Activated CD8-positive, alpha-beta T cell treated with anti-CD3 and anti-CD28 coated beads, Interleukin-2, amount 10 ng/mL, durations not matched to agents 7 days and 5 days (primary cell): ENCODE measurements around the gene NSMCE1. TPM values are rescaled to one million over a fixed set of nuclear protein-coding genes. Genes with fewer than 3 reads are reported as not detected.

ENCODE experiments used
- ATAC-seq: fragments of 150-1000 bp; cut with Tn5 transposase; one replicate; pipeline ENCODE4 v1.10.0; 2021; ENCODE audit warnings: moderate library complexity
- CTCF ChIA-PET: fragments of 350-600 bp; sonication (Branson Sonifier 250); formaldehyde crosslinking; loops from one replicate; lab custom pipeline; 2021; ENCODE audit warnings: antibody characterized with exemption; lab: Charles Lee
- POLR2A ChIA-PET: fragments of 350-600 bp; sonication (Branson Sonifier 250); formaldehyde crosslinking; loops from one replicate; lab custom pipeline; 2021; ENCODE audit warnings: antibody characterized with exemption; lab: Charles Lee
- DNase-seq: peaks from one replicate; pipeline ENCODE4 v3.0.0-alpha.2; 2020
- H3K27ac Mint-ChIP-seq: one replicate; pipeline ENCODE4 v1.8.0; 2021; ENCODE audit warnings: mild to moderate bottlenecking, mixed read lengths
- H3K27me3 Mint-ChIP-seq: one replicate; pipeline ENCODE4 v1.8.0; 2021; ENCODE audit warnings: low read depth, mixed read lengths
- H3K36me3 Mint-ChIP-seq: one replicate; pipeline ENCODE4 v1.8.0; 2021; ENCODE audit warnings: low read depth, mixed read lengths
- H3K4me1 Mint-ChIP-seq: one replicate; pipeline ENCODE4 v1.8.0; 2021; ENCODE audit warnings: low read depth, mixed read lengths
- H3K4me3 Mint-ChIP-seq: one replicate; pipeline ENCODE4 v1.8.0; 2021; ENCODE audit warnings: mild to moderate bottlenecking, mixed read lengths
- H3K9me3 Mint-ChIP-seq: one replicate; pipeline ENCODE4 v1.8.0; 2022; ENCODE audit warnings: mixed read lengths; ENCODE audit not compliant: insufficient read depth
- total RNA-seq, 2 experiments: library from RNA; stranded (reverse); gene quantifications; one replicate each; pipeline ENCODE4 v1.2.3, GENCODE V29; 2021

Gene NSMCE1
- total RNA-seq, 2 experiments from 2014 or later, result 87.3 to 94.9 TPM

GRCh38 chr16:27312580-27313421, 44.2 kb upstream of the NSMCE1 start:
- H3K27ac Mint-ChIP-seq, result peak overlapping the region; percentile 92
- ChIA-PET CTCF (interaction anchor here (0.9 to 1.3 kb wide), 2 partner anchors 27 to 78 kb away, joined by 3 to 8 read pairs; no protein-coding TSS in a partner anchor), POLR2A (interaction anchor here (0.6 to 1.5 kb wide), 6 partner anchors 9 to 76 kb away, joined by 3 to 6 read pairs (median 4); no protein-coding TSS in a partner anchor)
- DNase-seq (no peak), ATAC-seq (no peak)
- H3K4me1 Mint-ChIP-seq, result peaks cover 41% of the 10 kb centered on the region
- no peaks in the 10 kb centered on the region for H3K9me3 Mint-ChIP-seq
- H3K36me3 Mint-ChIP-seq, result peaks cover 34% of the 10 kb centered on the region
- H3K27me3 Mint-ChIP-seq, result peaks cover 2% of the 10 kb centered on the region
- H3K4me3 Mint-ChIP-seq, result peak overlapping the region; percentile 86

- DNase-seq (no peak), ATAC-seq (no peak)
- POLR2A ChIA-PET, result interaction anchor here (1.0 to 1.5 kb wide), 4 partner anchors 8 to 74 kb away, joined by 3 to 6 read pairs (median 4); no protein-coding TSS in a partner anchor
- peaks cover 2% of the 10 kb centered on the region for H3K27me3 Mint-ChIP-seq
- H3K9me3 Mint-ChIP-seq, result no peaks in the 10 kb centered on the region
- peaks cover 26% of the 10 kb centered on the region for H3K36me3 Mint-ChIP-seq
- no peak overlapping the region for H3K4me3 Mint-ChIP-seq
- CTCF ChIA-PET, result interaction anchor here (1.6 kb wide), 1 partner anchor 89 kb away, joined by 3 read pairs; no protein-coding TSS in a partner anchor
- H3K27ac Mint-ChIP-seq, result no peak overlapping the region
- H3K4me1 Mint-ChIP-seq, result peaks cover 32% of the 10 kb centered on the region
Measured at GRCh38 chr16:27311897-27312303, 43.3 kb upstream of the NSMCE1 start.

GRCh38 chr16:27311448-27311830, 42.9 kb upstream of the NSMCE1 start:
- peaks cover 25% of the 10 kb centered on the region for H3K36me3 Mint-ChIP-seq
- ChIA-PET CTCF (interaction anchor here (1.6 kb wide), 1 partner anchor 89 kb away, joined by 3 read pairs; no protein-coding TSS in a partner anchor), POLR2A (interaction anchor here (1.0 to 1.5 kb wide), 2 partner anchors 34 to 73 kb away, joined by 3 to 4 read pairs; no protein-coding TSS in a partner anchor)
- ATAC-seq (no peak), DNase-seq (no peak)
- H3K4me3 Mint-ChIP-seq, result no peak overlapping the region
- peaks cover 27% of the 10 kb centered on the region for H3K4me1 Mint-ChIP-seq
- peaks cover 2% of the 10 kb centered on the region for H3K27me3 Mint-ChIP-seq
- H3K27ac Mint-ChIP-seq, result no peak overlapping the region
- no peaks in the 10 kb centered on the region for H3K9me3 Mint-ChIP-seq

GRCh38 chr16:27310576-27311447, 42.2 kb upstream of the NSMCE1 start:
- Mint-ChIP-seq H3K27me3 (peaks cover 2% of the 10 kb centered on the region), H3K36me3 (peaks cover 19% of the 10 kb centered on the region), H3K4me3 (no peak overlapping the region), H3K27ac (no peak overlapping the region), H3K4me1 (peaks cover 21% of the 10 kb centered on the region), H3K9me3 (no peaks in the 10 kb centered on the region)
- CTCF ChIA-PET, result interaction anchor here (1.3 to 1.6 kb wide), 2 partner anchors 12 to 90 kb away, joined by 3 read pairs; no protein-coding TSS in a partner anchor
- POLR2A ChIA-PET, result interaction anchor here (1.0 kb wide), 1 partner anchor 73 kb away, joined by 3 read pairs; no protein-coding TSS in a partner anchor
- DNase-seq (no peak), ATAC-seq (no peak)

- no peaks in the 10 kb centered on the region for H3K9me3 Mint-ChIP-seq
- ATAC-seq, result no peak
- POLR2A ChIA-PET, result no interaction called here
- CTCF ChIA-PET, result no interaction called here
- DNase-seq, result no peak
- peaks cover 20% of the 10 kb centered on the region for H3K4me1 Mint-ChIP-seq
- H3K27me3 Mint-ChIP-seq, result peaks cover 2% of the 10 kb centered on the region
- peaks cover 4% of the 10 kb centered on the region for H3K36me3 Mint-ChIP-seq
- H3K4me3 Mint-ChIP-seq, result no peak overlapping the region
- H3K27ac Mint-ChIP-seq, result no peak overlapping the region
Measured at GRCh38 chr16:27308792-27309191, 40.2 kb upstream of the NSMCE1 start.

GRCh38 chr16:27305839-27306442, 37.4 kb upstream of the NSMCE1 start:
- Mint-ChIP-seq H3K27ac (no peak overlapping the region), H3K4me3 (no peak overlapping the region), H3K9me3 (no peaks in the 10 kb centered on the region), H3K27me3 (peaks cover 2% of the 10 kb centered on the region), H3K4me1 (peaks cover 13% of the 10 kb centered on the region), H3K36me3 (peaks cover 4% of the 10 kb centered on the region)
- CTCF ChIA-PET, result interaction anchor here (1.0 to 1.3 kb wide), 2 partner anchors 10 to 126 kb away, joined by 3 read pairs; no protein-coding TSS in a partner anchor
- ATAC-seq, result no peak
- no peak for DNase-seq
- POLR2A ChIA-PET, result interaction anchor here (0.7 to 0.8 kb wide), 2 partner anchors 9 to 71 kb away, joined by 3 read pairs; no protein-coding TSS in a partner anchor

GRCh38 chr16:27304881-27305745, 36.5 kb upstream of the NSMCE1 start:
- peaks cover 13% of the 10 kb centered on the region for H3K4me1 Mint-ChIP-seq
- ATAC-seq (no peak), DNase-seq (no peak)
- ChIA-PET POLR2A (interaction anchor here (0.7 to 0.9 kb wide), 3 partner anchors 7 to 70 kb away, joined by 3 read pairs; no protein-coding TSS in a partner anchor), CTCF (interaction anchor here (1.0 to 1.3 kb wide), 2 partner anchors 9 to 126 kb away, joined by 3 read pairs; no protein-coding TSS in a partner anchor)
- H3K27ac Mint-ChIP-seq, result no peak overlapping the region
- H3K36me3 Mint-ChIP-seq, result peaks cover 5% of the 10 kb centered on the region
- no peaks in the 10 kb centered on the region for H3K9me3 Mint-ChIP-seq
- no peak overlapping the region for H3K4me3 Mint-ChIP-seq
- H3K27me3 Mint-ChIP-seq, result peaks cover 2% of the 10 kb centered on the region

- ChIA-PET CTCF (interaction anchor here (1.1 to 1.6 kb wide), 3 partner anchors 11 to 125 kb away, joined by 3 to 6 read pairs (median 3); no protein-coding TSS in a partner anchor), POLR2A (interaction anchor here (0.9 to 1.3 kb wide), 2 partner anchors 8 to 14 kb away, joined by 3 read pairs; no protein-coding TSS in a partner anchor)
- Mint-ChIP-seq H3K4me1 (peaks cover 13% of the 10 kb centered on the region), H3K36me3 (peaks cover 5% of the 10 kb centered on the region), H3K27me3 (no peaks in the 10 kb centered on the region), H3K4me3 (no peak overlapping the region), H3K27ac (no peak overlapping the region), H3K9me3 (no peaks in the 10 kb centered on the region)
- DNase-seq (no peak), ATAC-seq (no peak)
Measured at GRCh38 chr16:27304102-27304501, 35.5 kb upstream of the NSMCE1 start.

GRCh38 chr16:27303256-27304100, 34.9 kb upstream of the NSMCE1 start:
- H3K4me3 Mint-ChIP-seq, result no peak overlapping the region
- H3K9me3 Mint-ChIP-seq, result no peaks in the 10 kb centered on the region
- H3K36me3 Mint-ChIP-seq, result peaks cover 5% of the 10 kb centered on the region
- DNase-seq (no peak), ATAC-seq (no peak)
- H3K27ac Mint-ChIP-seq, result no peak overlapping the region
- H3K27me3 Mint-ChIP-seq, result no peaks in the 10 kb centered on the region
- ChIA-PET POLR2A (interaction anchor here (0.8 to 1.4 kb wide), 4 partner anchors 9 to 34 kb away, joined by 3 to 6 read pairs (median 3); no protein-coding TSS in a partner anchor), CTCF (interaction anchor here (1.1 to 1.6 kb wide), 3 partner anchors 12 to 124 kb away, joined by 3 to 6 read pairs (median 3); no protein-coding TSS in a partner anchor)
- H3K4me1 Mint-ChIP-seq, result peaks cover 13% of the 10 kb centered on the region
